Measurements from ENCODE around the gene GRXCR2. TPM values are rescaled to one million over a fixed set of nuclear protein-coding genes. Genes with fewer than 3 reads are reported as not detected.

The GRXCR2 gene
- total RNA-seq, 1 donor from 2014 or later, result not detected

- no peaks in the 10 kb centered on the region for H3K27me3 ChIP-seq (ENCODE audit: insufficient read depth, low read length)
- DNase-seq (ENCODE audit: low read depth), result peak; percentile 84
- peak overlapping the region; percentile 3 for H3K4me2 ChIP-seq (ENCODE audit: low read length)
- H3K79me2 ChIP-seq (ENCODE audit: insufficient read depth, low read length), result no peaks in the 10 kb centered on the region
- H3K4me3 ChIP-seq (ENCODE audit: insufficient read depth, low read depth, low read length), result no peak overlapping the region
- no peak overlapping the region for H3K27ac ChIP-seq (ENCODE audit: low read depth, low read length)
- Mint-ChIP-seq H3K4me1 (ENCODE audit: low read depth, unreplicated experiment) (peaks cover 19% of the 10 kb centered on the region), H3K27me3 (ENCODE audit: low read depth, unreplicated experiment) (no peaks in the 10 kb centered on the region), H3K4me3 (ENCODE audit: unreplicated experiment) (no peak overlapping the region), H3K27ac (ENCODE audit: unreplicated experiment) (peak overlapping the region; percentile 77), H3K36me3 (ENCODE audit: low read depth, unreplicated experiment) (no peaks in the 10 kb centered on the region), H3K9me3 (ENCODE audit: unreplicated experiment) (no peaks in the 10 kb centered on the region)
- no peaks in the 10 kb centered on the region for H4K20me1 ChIP-seq (ENCODE audit: insufficient read depth, low read length)
- H2AFZ ChIP-seq (ENCODE audit: low read depth, low read length), result peak overlapping the region; percentile 19
- peaks cover 27% of the 10 kb centered on the region for H3K4me1 ChIP-seq (ENCODE audit: insufficient read depth, low read length)
- TF ChIP-seq EZH2 (IDR thresholded peaks at IDR 0.05; ENCODE audit: insufficient read depth, low read length), result no peak
- no peak for TF ChIP-seq CTCF (IDR thresholded peaks at IDR 0.05; ENCODE audit: insufficient read depth, low read depth, low read length)
- no peaks in the 10 kb centered on the region for H3K9me3 ChIP-seq (ENCODE audit: insufficient read depth, low read depth, low read length)
- H3K9ac ChIP-seq (ENCODE audit: low read length), result no peak overlapping the region
- no peaks in the 10 kb centered on the region for H3K36me3 ChIP-seq (ENCODE audit: insufficient read depth, low read length)
- peak; percentile 97 for FAIRE-seq
Measured at GRCh38 chr5:145854651-145855258, 18.1 kb downstream of the GRXCR2 start.

- Histone ChIP-seq H3K4me1 (ENCODE audit: insufficient read depth, low read length) (peaks cover 24% of the 10 kb centered on the region), H3K27me3 (ENCODE audit: insufficient read depth, low read length) (no peaks in the 10 kb centered on the region), H3K79me2 (ENCODE audit: insufficient read depth, low read length) (no peaks in the 10 kb centered on the region), H3K4me3 (ENCODE audit: insufficient read depth, low read depth, low read length) (no peak overlapping the region), H2AFZ (ENCODE audit: low read depth, low read length) (no peak overlapping the region), H3K4me2 (ENCODE audit: low read length) (no peak overlapping the region), H4K20me1 (ENCODE audit: insufficient read depth, low read length) (no peaks in the 10 kb centered on the region), H3K9ac (ENCODE audit: low read length) (no peak overlapping the region), H3K27ac (ENCODE audit: low read depth, low read length) (no peak overlapping the region), H3K36me3 (ENCODE audit: insufficient read depth, low read length) (no peaks in the 10 kb centered on the region), H3K9me3 (ENCODE audit: insufficient read depth, low read depth, low read length) (no peaks in the 10 kb centered on the region)
- Mint-ChIP-seq H3K36me3 (ENCODE audit: low read depth, unreplicated experiment) (no peaks in the 10 kb centered on the region), H3K27ac (ENCODE audit: unreplicated experiment) (no peak overlapping the region), H3K9me3 (ENCODE audit: unreplicated experiment) (no peaks in the 10 kb centered on the region), H3K27me3 (ENCODE audit: low read depth, unreplicated experiment) (no peaks in the 10 kb centered on the region), H3K4me1 (ENCODE audit: low read depth, unreplicated experiment) (peaks cover 19% of the 10 kb centered on the region), H3K4me3 (ENCODE audit: unreplicated experiment) (no peak overlapping the region)
- FAIRE-seq (peak; percentile 26), DNase-seq (ENCODE audit: low read depth) (no peak)
- TF ChIP-seq EZH2 (IDR thresholded peaks at IDR 0.05; ENCODE audit: insufficient read depth, low read length), result no peak
- TF ChIP-seq CTCF (IDR thresholded peaks at IDR 0.05; ENCODE audit: insufficient read depth, low read depth, low read length), result no peak
Measured at GRCh38 chr5:145853781-145854376, 18.9 kb downstream of the GRXCR2 start.

- no peaks in the 10 kb centered on the region for H4K20me1 ChIP-seq (ENCODE audit: insufficient read depth, low read length)
- H3K27me3 ChIP-seq (ENCODE audit: insufficient read depth, low read length), result no peaks in the 10 kb centered on the region
- H3K27ac ChIP-seq (ENCODE audit: low read depth, low read length), result no peak overlapping the region
- Mint-ChIP-seq H3K4me3 (ENCODE audit: unreplicated experiment) (no peak overlapping the region), H3K27me3 (ENCODE audit: low read depth, unreplicated experiment) (no peaks in the 10 kb centered on the region), H3K27ac (ENCODE audit: unreplicated experiment) (no peak overlapping the region), H3K9me3 (ENCODE audit: unreplicated experiment) (no peaks in the 10 kb centered on the region), H3K36me3 (ENCODE audit: low read depth, unreplicated experiment) (no peaks in the 10 kb centered on the region), H3K4me1 (ENCODE audit: low read depth, unreplicated experiment) (peaks cover 19% of the 10 kb centered on the region)
- no peaks in the 10 kb centered on the region for H3K9me3 ChIP-seq (ENCODE audit: insufficient read depth, low read depth, low read length)
- TF ChIP-seq CTCF (IDR thresholded peaks at IDR 0.05; ENCODE audit: insufficient read depth, low read depth, low read length) (no peak), EZH2 (IDR thresholded peaks at IDR 0.05; ENCODE audit: insufficient read depth, low read length) (no peak)
- H3K9ac ChIP-seq (ENCODE audit: low read length), result no peak overlapping the region
- no peaks in the 10 kb centered on the region for H3K36me3 ChIP-seq (ENCODE audit: insufficient read depth, low read length)
- H3K79me2 ChIP-seq (ENCODE audit: insufficient read depth, low read length), result no peaks in the 10 kb centered on the region
- no peak for DNase-seq (ENCODE audit: low read depth)
- FAIRE-seq, result no peak
- no peak overlapping the region for H3K4me2 ChIP-seq (ENCODE audit: low read length)
- no peak overlapping the region for H2AFZ ChIP-seq (ENCODE audit: low read depth, low read length)
- H3K4me3 ChIP-seq (ENCODE audit: insufficient read depth, low read depth, low read length), result no peak overlapping the region
- H3K4me1 ChIP-seq (ENCODE audit: insufficient read depth, low read length), result peaks cover 32% of the 10 kb centered on the region
Measured at GRCh38 chr5:145852990-145853389, 19.8 kb downstream of the GRXCR2 start.

Data from astrocyte (in vitro differentiated cells and primary cell).